ENCODE measurements around the gene USP31.

DNA sequence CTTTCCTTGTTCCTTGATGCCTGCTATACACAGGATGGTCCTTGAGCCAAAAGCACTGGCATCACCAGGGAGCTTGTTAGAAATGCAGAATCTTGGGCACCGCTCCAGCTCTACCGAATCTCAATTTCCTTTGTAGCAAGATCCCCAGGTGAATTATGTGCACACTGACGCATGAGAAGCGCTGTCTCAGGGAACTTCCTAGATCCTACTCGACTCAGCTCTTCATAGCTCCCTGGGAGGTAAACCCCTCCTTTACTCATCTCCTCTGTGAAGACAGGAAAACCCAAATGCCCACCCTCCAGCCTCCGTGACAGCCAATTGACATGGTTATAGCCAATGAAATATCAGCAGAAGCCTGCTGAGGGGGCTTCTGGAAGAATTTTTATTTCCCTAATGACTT is 4.1 kb downstream of the USP31 start:
- TF ChIP-seq CTCF (IDR thresholded peaks at IDR 0.05) (no peak), POLR2A (IDR thresholded peaks at IDR 0.05) (no peak)

Measured in tibial nerve (tissue), 3 donors.